ENCODE measurements around the gene DISP3. TPM values are rescaled to one million over a fixed set of nuclear protein-coding genes. Genes with fewer than 3 reads are reported as not detected.
A peak's percentile ranks its signal among the peaks of the same experiment; 100 is the strongest.

The DISP3 gene
- total RNA-seq, 1 experiment from 2014 or later = 2.3 TPM

GRCh38 chr1:11571906-11572616, 93.1 kb downstream of the DISP3 start:
- peak; percentile 87 for ATAC-seq
- Histone ChIP-seq H3K9ac (ENCODE audit: low read length) (no peak overlapping the region), H4K20me1 (ENCODE audit: insufficient read depth) (no peaks in the 10 kb centered on the region), H2AFZ (ENCODE audit: low read depth, low read length, poor library complexity, severe bottlenecking) (no peak overlapping the region), H3K9me2 (ENCODE audit: insufficient read depth) (no peaks in the 10 kb centered on the region), H3K4me3 (replicated peaks in 1 of 2; ENCODE audit: low read depth in 1 of 2, low read length in 2 of 2) (no peak overlapping the region), H3K4me1 (ENCODE audit: control insufficient read depth in 1 of 2, insufficient read depth in 2 of 2, low read length in 2 of 2) (no peaks in the 10 kb centered on the region), H3K4me2 (ENCODE audit: low read length) (no peak overlapping the region), H3K9me3 (ENCODE audit: control insufficient read depth in 1 of 2, insufficient read depth in 1 of 2, low read depth in 1 of 2, low read length in 2 of 2) (no peaks in the 10 kb centered on the region), H3K79me2 (ENCODE audit: insufficient read depth, low read length) (no peaks in the 10 kb centered on the region), H3K36me3 (ENCODE audit: control insufficient read depth in 1 of 2, insufficient read depth in 2 of 2, low read length in 2 of 2) (no peaks in the 10 kb centered on the region), H3K27ac (ENCODE audit: low read depth, low read length) (no peak overlapping the region), H3K27me3 (ENCODE audit: insufficient read depth, low read length) (peaks cover 7% of the 10 kb centered on the region; the same call in 1 of the 2 replicates)
- ChIA-PET POLR2A (interaction anchor here (1.1 to 1.2 kb wide), 2 partner anchors 22 to 45 kb away, joined by 3 read pairs; no protein-coding TSS in a partner anchor), RAD21 (ENCODE audit: low non-redundant PET in 1 of 2, low total read pairs in 2 of 2, uncharacterized antibody in 2 of 2, unreplicated experiment in 2 of 2) (no interaction called here), CTCF (interaction anchor here (0.6 to 2.8 kb wide), 12 partner anchors 8 to 534 kb away, joined by 3 to 7 read pairs (median 4); partner anchors contain the start of genes DISP3 and FBXO6)
- BruUV-seq (replicated peaks) = no TSS peak
- intact Hi-C loops (cut with micrococcal nuclease) = no loop called here
- peak; percentile 8 for DNase-seq (ENCODE audit: low read depth, low spot score)
- no peak for TF ChIP-seq ELF1 (IDR thresholded peaks at IDR 0.05; ENCODE audit: borderline replicate concordance, low read depth)
- no peak for TF ChIP-seq EZH2phosphoT487 (IDR thresholded peaks at IDR 0.05; ENCODE audit: borderline replicate concordance)
- no peak for TF ChIP-seq ZBTB33 (IDR thresholded peaks at IDR 0.05; ENCODE audit: extremely low read depth, insufficient replicate concordance, low read length)
- no peak for TF ChIP-seq REST (IDR thresholded peaks at IDR 0.05; ENCODE audit: low read depth)
- peak; percentile 45 for TF ChIP-seq RAD21 (IDR thresholded peaks at IDR 0.05; ENCODE audit: low read depth)
- TF ChIP-seq FOSL1 (IDR thresholded peaks at IDR 0.05; ENCODE audit: low read depth) = no peak
- no peak for TF ChIP-seq ZNF274 (IDR thresholded peaks at IDR 0.05; ENCODE audit: low read depth, low read length)
- TF ChIP-seq ATF3 (IDR thresholded peaks at IDR 0.05) = no peak
- TF ChIP-seq CTCF (IDR thresholded peaks at IDR 0.05 in 2 of 3, conservative IDR thresholded peaks at IDR 0.05 in 1 of 3; ENCODE audit: borderline replicate concordance in 1 of 3, insufficient read depth in 1 of 3, low read depth in 2 of 3, low read length in 2 of 3) = peak; percentile 32 to 63 (median 42); a peak in 5 of 6 replicates
- no peak for TF ChIP-seq SP1 (IDR thresholded peaks at IDR 0.05; ENCODE audit: low read depth)

All from HCT116 (cell line).